ENCODE measurements around the gene SLC12A8. TPM values are rescaled to one million over a fixed set of nuclear protein-coding genes. Genes with fewer than 3 reads are reported as not detected.

SLC12A8 gene
- total RNA-seq, 1 donor from 2014 or later = 2.9 TPM

- Mint-ChIP-seq H3K4me3 (no peak overlapping the region), H3K27ac (ENCODE audit: unreplicated experiment) (peak overlapping the region; percentile 90), H3K27me3 (ENCODE audit: low read depth) (no peaks in the 10 kb centered on the region), H3K9me3 (peaks cover 4% of the 10 kb centered on the region), H3K4me1 (peaks cover 25% of the 10 kb centered on the region), H3K36me3 (ENCODE audit: low read depth) (peaks cover 5% of the 10 kb centered on the region)
- no peak for TF ChIP-seq CTCF (conservative IDR thresholded peaks at IDR 0.05)
- no peak for DNase-seq (ENCODE audit: low read depth, low spot score)
These were observed 33.2 kb downstream of the SLC12A8 start for GRCh38 chr3:125179143-125179883.

DNA sequence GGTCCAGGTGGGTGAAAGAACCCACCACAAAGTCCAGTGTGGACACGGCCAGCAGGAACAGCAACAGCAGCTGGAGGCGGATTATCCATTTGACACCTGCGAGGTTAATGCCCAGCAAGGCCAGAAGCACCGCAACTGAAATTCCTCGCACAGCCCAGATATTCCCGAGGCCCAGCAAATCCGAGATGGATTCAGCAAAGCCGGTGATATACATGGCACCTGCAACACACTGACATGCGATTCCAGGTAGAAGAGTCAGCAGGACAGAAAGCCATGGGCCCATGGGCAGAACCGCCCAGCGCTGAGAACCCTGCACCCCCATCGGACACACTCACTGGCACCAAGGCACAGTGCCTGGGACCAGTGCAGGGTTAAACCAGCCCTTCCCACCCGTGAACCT, 34.8 kb downstream of the SLC12A8 start:
- Mint-ChIP-seq H3K9me3 (peaks cover 9% of the 10 kb centered on the region), H3K4me1 (peaks cover 25% of the 10 kb centered on the region), H3K36me3 (ENCODE audit: low read depth) (peaks cover 16% of the 10 kb centered on the region), H3K4me3 (no peak overlapping the region), H3K27ac (ENCODE audit: unreplicated experiment) (no peak overlapping the region), H3K27me3 (ENCODE audit: low read depth) (no peaks in the 10 kb centered on the region)
- no peak for TF ChIP-seq CTCF (conservative IDR thresholded peaks at IDR 0.05)
- no peak for DNase-seq (ENCODE audit: low read depth, low spot score)

GRCh38 chr3:125175295-125176078, 37.1 kb downstream of the SLC12A8 start:
- DNase-seq (ENCODE audit: low read depth, low spot score) = no peak
- H3K9me3 Mint-ChIP-seq = peaks cover 9% of the 10 kb centered on the region
- H3K4me1 Mint-ChIP-seq = peaks cover 25% of the 10 kb centered on the region
- TF ChIP-seq CTCF (conservative IDR thresholded peaks at IDR 0.05) = no peak
- H3K27me3 Mint-ChIP-seq (ENCODE audit: low read depth) = no peaks in the 10 kb centered on the region
- H3K36me3 Mint-ChIP-seq (ENCODE audit: low read depth) = peaks cover 16% of the 10 kb centered on the region
- no peak overlapping the region for H3K27ac Mint-ChIP-seq (ENCODE audit: unreplicated experiment)
- H3K4me3 Mint-ChIP-seq = no peak overlapping the region

DNA sequence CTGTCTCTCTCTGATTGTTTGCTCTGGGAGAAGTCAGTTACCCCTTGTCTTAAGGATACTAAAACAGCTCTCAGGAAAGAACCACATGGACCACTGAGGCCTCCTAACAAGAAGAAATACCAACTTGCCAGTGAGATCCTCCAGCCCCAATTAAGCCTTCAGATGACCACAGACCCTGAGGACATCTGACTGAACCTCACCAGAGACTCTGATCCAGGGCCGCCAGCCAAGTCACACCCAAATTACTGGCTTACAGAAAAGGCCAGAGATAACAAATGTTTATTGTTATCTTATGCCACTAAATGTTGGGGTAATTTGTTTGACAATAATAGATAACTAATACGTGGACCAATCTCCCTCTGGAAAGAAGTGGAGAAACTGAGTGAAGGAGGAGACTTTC, 40.2 kb downstream of the SLC12A8 start:
- Mint-ChIP-seq H3K9me3 (peaks cover 9% of the 10 kb centered on the region), H3K27me3 (ENCODE audit: low read depth) (no peaks in the 10 kb centered on the region), H3K4me1 (no peaks in the 10 kb centered on the region), H3K36me3 (ENCODE audit: low read depth) (peaks cover 16% of the 10 kb centered on the region), H3K4me3 (no peak overlapping the region), H3K27ac (ENCODE audit: unreplicated experiment) (no peak overlapping the region)
- TF ChIP-seq CTCF (conservative IDR thresholded peaks at IDR 0.05) = no peak
- no peak for DNase-seq (ENCODE audit: low read depth, low spot score)

- Mint-ChIP-seq H3K9me3 (peaks cover 5% of the 10 kb centered on the region), H3K4me3 (no peak overlapping the region), H3K4me1 (no peaks in the 10 kb centered on the region), H3K27ac (ENCODE audit: unreplicated experiment) (no peak overlapping the region), H3K36me3 (ENCODE audit: low read depth) (peaks cover 6% of the 10 kb centered on the region), H3K27me3 (ENCODE audit: low read depth) (no peaks in the 10 kb centered on the region)
- DNase-seq (ENCODE audit: low read depth, low spot score) = no peak
- TF ChIP-seq CTCF (conservative IDR thresholded peaks at IDR 0.05) = no peak
These were observed 43.7 kb downstream of the SLC12A8 start for GRCh38 chr3:125168711-125169393.
